Mucosa of descending colon (tissue), 3 donors: ENCODE measurements around the gene SORCS2. TPM values are rescaled to one million over a fixed set of nuclear protein-coding genes. Genes with fewer than 3 reads are reported as not detected.

Source experiments
- ATAC-seq: fragments of 200-7000 bp; cut with Tn5 transposase; one replicate; pipeline ENCODE4 v1.9.1; 2020; ENCODE audit warnings: mild to moderate bottlenecking, moderate library complexity
- DNase-seq, 3 donors: peaks; one replicate each; pipeline ENCODE4 v3.0.0-alpha.2; 2020
- H3K36me3 ChIP-seq: fragments of 200-600 bp; one replicate; pipeline ENCODE4 v1.8.0; 2021; ENCODE audit warnings: low read depth, mild to moderate bottlenecking
- H3K4me1 ChIP-seq: fragments of 200-600 bp; one replicate; pipeline ENCODE4 v1.8.0; 2021; ENCODE audit warnings: low read depth, mild to moderate bottlenecking
- H3K4me3 ChIP-seq: fragments of 200-600 bp; one replicate; pipeline ENCODE4 v1.8.0; 2021; ENCODE audit warnings: mild to moderate bottlenecking
- H3K9me3 ChIP-seq: fragments of 200-600 bp; one replicate; pipeline ENCODE4 v1.8.0; 2021; ENCODE audit warnings: mild to moderate bottlenecking
- intact Hi-C, 2 donors: fragments of 100-400 bp; cut with DNase I in 1 of 2; cut with micrococcal nuclease in 1 of 2; formaldehyde crosslinking; loops; one replicate each; pipeline versions ENCODE4 v1.11.0 to v1.11.1; 2022; cut with DNase I, micrococcal nuclease
- total RNA-seq, 3 donors: library from RNA; stranded (reverse); fragmentation: NEBNext Ultra II Directional in 2 of 3; extraction: Animal tissue kit (Norgen Biotek cat#: 25700) in 2 of 3; gene quantifications; one replicate each; pipeline versions ENCODE4 v1.2.1 to v1.2.4, GENCODE V29; 2021 to 2023
- TF ChIP-seq, protein P1 (sequence below): fragments of 200-600 bp; IDR thresholded peaks from one replicate; pipeline ENCODE4 v1.8.0; 2022; ENCODE audit warnings: antibody characterized with exemption, mild to moderate bottlenecking
- donor health status: DM: no; HTN: no; CAD: no; lungs with moderate emphysema.
- donor health status: DM: no; HTN: no; CAD: no.
- donor health status: DM: no; HTN: yes; CAD: no.

The SORCS2 gene
- total RNA-seq, 3 donors from 2014 or later: 0.20 to 3.1 (median 1.5) TPM

DNA sequence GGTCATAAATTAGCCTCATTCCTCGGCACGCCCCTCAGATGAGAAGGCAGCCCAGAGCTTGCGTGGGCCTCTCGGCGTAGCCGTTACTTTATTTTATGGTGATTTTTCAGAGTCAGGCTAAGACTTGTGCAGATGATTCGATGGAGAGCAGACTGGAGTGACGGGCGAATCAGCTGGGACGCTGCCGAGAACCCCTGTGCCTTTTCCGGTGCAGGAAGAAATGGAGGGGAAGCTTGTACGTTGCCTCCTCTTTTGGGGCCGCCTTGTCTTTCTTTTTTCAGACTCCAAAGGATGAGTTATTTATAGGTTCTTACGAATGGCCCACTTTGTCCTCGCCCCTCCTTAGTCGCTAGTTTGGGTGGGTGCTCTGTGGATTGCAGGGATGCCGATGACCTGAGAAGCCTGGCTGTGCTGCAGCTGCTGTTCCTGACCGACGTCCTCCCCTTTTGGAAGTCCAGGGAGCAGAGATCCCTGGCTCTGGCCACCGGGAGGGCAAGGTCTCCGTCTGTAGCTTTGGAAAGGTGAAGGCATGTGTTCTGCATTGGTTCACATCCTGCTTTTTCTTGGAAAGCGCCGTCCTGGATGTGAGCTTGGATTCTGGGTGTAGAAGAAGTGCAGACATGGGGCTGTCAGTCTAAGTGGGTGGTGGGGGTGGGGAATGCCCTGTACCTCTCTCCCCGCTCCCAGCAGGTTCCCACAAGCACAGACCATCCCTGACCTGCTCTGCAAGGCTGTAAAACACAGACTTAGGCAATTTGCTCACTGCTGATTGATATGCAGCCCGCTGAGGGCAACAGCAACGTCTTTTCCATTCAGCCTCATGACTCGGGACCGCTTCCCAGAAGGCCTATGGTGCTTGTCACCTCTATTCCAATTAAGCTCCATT is 9.3 kb downstream of the SORCS2 start:
- Histone ChIP-seq H3K9me3 (no peaks in the 10 kb centered on the region), H3K4me3 (no peak overlapping the region), H3K4me1 (no peaks in the 10 kb centered on the region), H3K36me3 (no peaks in the 10 kb centered on the region)
- TF ChIP-seq, protein P1, sequence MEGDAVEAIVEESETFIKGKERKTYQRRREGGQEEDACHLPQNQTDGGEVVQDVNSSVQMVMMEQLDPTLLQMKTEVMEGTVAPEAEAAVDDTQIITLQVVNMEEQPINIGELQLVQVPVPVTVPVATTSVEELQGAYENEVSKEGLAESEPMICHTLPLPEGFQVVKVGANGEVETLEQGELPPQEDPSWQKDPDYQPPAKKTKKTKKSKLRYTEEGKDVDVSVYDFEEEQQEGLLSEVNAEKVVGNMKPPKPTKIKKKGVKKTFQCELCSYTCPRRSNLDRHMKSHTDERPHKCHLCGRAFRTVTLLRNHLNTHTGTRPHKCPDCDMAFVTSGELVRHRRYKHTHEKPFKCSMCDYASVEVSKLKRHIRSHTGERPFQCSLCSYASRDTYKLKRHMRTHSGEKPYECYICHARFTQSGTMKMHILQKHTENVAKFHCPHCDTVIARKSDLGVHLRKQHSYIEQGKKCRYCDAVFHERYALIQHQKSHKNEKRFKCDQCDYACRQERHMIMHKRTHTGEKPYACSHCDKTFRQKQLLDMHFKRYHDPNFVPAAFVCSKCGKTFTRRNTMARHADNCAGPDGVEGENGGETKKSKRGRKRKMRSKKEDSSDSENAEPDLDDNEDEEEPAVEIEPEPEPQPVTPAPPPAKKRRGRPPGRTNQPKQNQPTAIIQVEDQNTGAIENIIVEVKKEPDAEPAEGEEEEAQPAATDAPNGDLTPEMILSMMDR: no peak
- DNase-seq: peak in 1 of 3 donors; percentile 27
- intact Hi-C loops: no loop called here
- no peak for ATAC-seq

DNA sequence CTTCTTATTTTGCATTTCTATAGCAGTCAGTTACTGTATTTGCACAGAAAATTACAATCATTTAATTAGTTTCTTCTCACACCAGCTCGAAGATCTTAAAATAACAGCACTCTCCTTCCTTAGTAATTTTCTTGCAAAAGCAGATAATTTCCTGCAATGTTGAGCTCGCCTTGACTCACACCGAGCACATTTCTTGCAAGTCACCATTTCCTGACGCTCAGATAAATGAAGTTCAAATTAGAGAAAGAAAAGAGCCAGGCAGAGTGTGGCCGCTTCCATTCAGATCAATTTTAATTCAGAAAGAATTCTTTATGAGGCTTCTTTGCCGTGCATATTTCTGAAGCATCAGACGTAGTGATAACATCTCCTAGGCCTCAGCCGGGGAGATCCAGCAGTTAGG is 10.1 kb downstream of the SORCS2 start:
- ATAC-seq (no peak), DNase-seq (no peak)
- Histone ChIP-seq H3K9me3 (no peaks in the 10 kb centered on the region), H3K4me3 (no peak overlapping the region), H3K36me3 (no peaks in the 10 kb centered on the region), H3K4me1 (no peaks in the 10 kb centered on the region)
- TF ChIP-seq, protein P1: no peak
- intact Hi-C loops: no loop called here

DNA sequence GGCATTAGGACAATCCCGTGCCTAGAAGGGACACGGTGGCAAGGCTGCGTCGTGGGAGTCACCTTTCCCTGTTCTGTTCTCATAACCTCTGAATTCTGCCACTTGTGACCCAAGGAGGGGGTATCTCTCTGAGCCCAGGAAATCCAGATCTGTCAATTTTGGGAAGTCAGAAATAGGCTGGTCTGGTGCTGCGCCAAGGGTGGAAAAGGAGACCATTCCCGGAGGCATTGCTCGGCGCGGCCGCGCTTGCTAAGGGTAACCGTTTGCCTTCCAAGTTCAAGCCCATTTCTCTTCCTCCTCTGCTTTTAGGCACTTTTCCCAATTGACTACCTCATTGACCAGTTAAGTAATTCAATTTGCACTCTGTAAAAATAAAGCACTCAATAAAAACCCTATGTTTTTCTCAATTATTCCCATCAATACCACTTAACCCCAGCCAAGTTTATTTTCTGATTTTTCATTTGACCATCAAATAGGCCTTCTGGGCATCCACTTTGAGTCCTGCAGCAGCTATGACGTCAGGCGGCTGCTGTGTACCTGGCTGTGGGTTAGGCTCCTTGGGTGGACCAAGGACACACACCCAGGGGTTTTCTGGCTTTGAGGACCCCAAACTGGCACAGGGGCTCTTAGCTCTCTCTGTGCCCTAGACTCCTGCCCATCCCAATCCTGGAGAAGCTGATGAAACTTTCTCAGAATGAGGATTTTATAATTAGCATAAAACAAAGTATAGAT is 12.5 kb downstream of the SORCS2 start:
- no peaks in the 10 kb centered on the region for H3K9me3 ChIP-seq
- intact Hi-C loops: no loop called here
- no peaks in the 10 kb centered on the region for H3K36me3 ChIP-seq
- peak in 1 of 3 donors; percentile 35 for DNase-seq
- TF ChIP-seq, protein P1: no peak
- no peak for ATAC-seq
- no peak overlapping the region for H3K4me3 ChIP-seq
- H3K4me1 ChIP-seq: no peaks in the 10 kb centered on the region

DNA sequence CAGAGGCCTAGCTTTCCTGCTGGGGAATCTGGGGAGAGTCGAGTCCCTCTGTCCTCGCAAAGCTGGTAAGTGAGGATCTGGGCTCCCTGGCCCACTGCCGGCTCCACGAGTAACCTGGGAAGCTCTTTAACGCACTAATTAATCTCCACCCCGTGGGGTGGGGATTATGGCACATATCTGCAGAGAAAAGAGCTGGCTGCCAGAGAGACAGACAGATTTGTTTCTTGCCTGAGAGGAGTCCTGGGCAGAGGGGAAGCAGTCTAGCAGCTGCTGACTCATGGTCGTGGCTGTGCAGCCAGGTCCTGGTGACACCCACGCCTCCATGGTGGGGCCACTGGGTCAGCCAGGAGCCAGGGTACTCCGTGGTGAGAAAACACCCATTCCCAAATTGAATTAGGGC is 14.0 kb downstream of the SORCS2 start:
- intact Hi-C loops: no loop called here
- peak; percentile 31 for ATAC-seq
- TF ChIP-seq, protein P1: no peak

DNA sequence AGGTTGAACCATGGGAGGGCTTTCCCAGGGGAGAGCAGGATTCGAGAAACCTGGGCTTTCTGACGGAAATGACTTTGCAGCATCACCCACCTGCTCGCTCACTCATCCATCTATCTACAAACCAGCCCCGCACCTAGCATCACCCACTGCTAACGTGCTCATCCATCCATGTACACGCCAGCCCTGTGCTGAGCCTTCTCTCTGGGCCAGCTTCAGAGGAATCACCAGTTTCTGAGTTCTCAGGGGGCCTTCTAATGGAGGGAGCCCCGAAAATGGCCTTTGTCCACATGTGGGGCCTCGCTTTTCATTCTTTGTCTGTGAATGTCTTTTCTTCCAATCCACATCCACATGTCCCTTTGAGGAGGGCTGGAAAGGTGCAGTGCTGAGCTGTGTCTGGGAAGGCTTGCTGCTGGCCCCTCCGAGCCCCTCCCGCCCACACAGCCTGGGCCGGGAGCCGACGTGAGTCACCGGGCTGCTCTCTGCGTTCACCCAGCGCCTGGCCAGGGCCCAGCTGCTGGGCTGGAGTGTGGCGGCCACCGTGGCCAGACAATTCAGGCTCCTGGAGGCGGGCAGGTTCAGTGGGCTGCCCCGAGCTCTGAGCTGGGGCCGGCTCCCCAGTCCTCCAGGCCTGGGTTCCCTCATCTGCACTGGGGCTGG is 14.7 kb downstream of the SORCS2 start:
- TF ChIP-seq, protein P1: no peak
- Histone ChIP-seq H3K4me1 (no peaks in the 10 kb centered on the region), H3K4me3 (no peak overlapping the region), H3K9me3 (no peaks in the 10 kb centered on the region), H3K36me3 (no peaks in the 10 kb centered on the region)
- ATAC-seq (peak; percentile 77), DNase-seq (peak; percentile 31 to 78 (median 63))
- intact Hi-C loops: no loop called here

More for the DNA sequence above, 14.0 kb downstream of the SORCS2 start:
- peak in 1 of 3 donors; percentile 58 for DNase-seq
- H3K4me3 ChIP-seq: no peak overlapping the region
- H3K36me3 ChIP-seq: no peaks in the 10 kb centered on the region
- no peaks in the 10 kb centered on the region for H3K9me3 ChIP-seq
- H3K4me1 ChIP-seq: no peaks in the 10 kb centered on the region
